ENCODE results near the gene LRMDA. TPM values are rescaled to one million over a fixed set of nuclear protein-coding genes. Genes with fewer than 3 reads are reported as not detected.

LRMDA gene
- total and polyA plus RNA-seq, 2 of the 8 experiments (the other 6 are each of a cell fraction or from before 2014, with no cell fraction given), result 0.86 to 2.8 TPM

GRCh38 chr10:76150876-76151288 lies 719.5 kb downstream of the LRMDA start:
- Histone ChIP-seq H3K79me1 (ENCODE audit: low read depth, low read length) (no peaks in the 10 kb centered on the region), H4K20me1 (replicated peaks in 1 of 2; ENCODE audit: control insufficient read depth in 1 of 2, insufficient read depth in 2 of 2, low read length in 2 of 2) (no peaks in the 10 kb centered on the region), H3K27me3 (replicated peaks in 1 of 4; ENCODE audit: control insufficient read depth in 3 of 4, extremely low read depth in 1 of 4, insufficient read depth in 3 of 4, low read length in 3 of 4) (no peaks in the 10 kb centered on the region), H3K27ac (ENCODE audit: low read depth, low read length) (peak overlapping the region; percentile 82; the same call in 1 of the 2 replicates), H2BK15ac (ENCODE audit: low read length) (no peak overlapping the region), H2AFZ (ENCODE audit: low read length) (peak overlapping the region; percentile 71), H3K23me2 (ENCODE audit: low read depth, low read length) (no peaks in the 10 kb centered on the region), H3K9ac (replicated peaks in 1 of 4; ENCODE audit: extremely low read depth in 1 of 4, low read depth in 3 of 4, low read length in 3 of 4) (no peak overlapping the region; a peak in 2 of 7 replicates), H3K4me1 (replicated peaks in 1 of 4; ENCODE audit: control insufficient read depth in 3 of 4, insufficient read depth in 4 of 4, low read length in 3 of 4) (peaks cover 11 to 14% (median 11%) of the 10 kb centered on the region in 4 experiments), H2BK12ac (ENCODE audit: low read depth, low read length) (peak overlapping the region; percentile 95; the same call in 1 of the 2 replicates), H3K18ac (ENCODE audit: extremely low read depth, low read length) (peak overlapping the region; percentile 82; the same call in 1 of the 2 replicates), H3K4me2 (ENCODE audit: insufficient read depth in 1 of 2, low read depth in 2 of 2, low read length in 2 of 2) (0 out of 4 replicates have a peak overlapping the region, but pooled peaks of 1 of the 2 experiments have one; percentile 54), H4K5ac (ENCODE audit: insufficient read length, low read depth, low read length) (peak overlapping the region; percentile 25), H4K8ac (ENCODE audit: extremely low read depth, insufficient read depth, low read length) (no peak overlapping the region), H3K23ac (ENCODE audit: insufficient read length) (no peak overlapping the region), H3K36me3 (ENCODE audit: control insufficient read depth in 2 of 4, insufficient read depth in 4 of 4, low read length in 3 of 4) (peaks cover 0 to 3% (median 0%) of the 10 kb centered on the region in 4 experiments; a peak in 1 of 8 replicates), H2BK5ac (ENCODE audit: low read depth, low read length) (peak overlapping the region; percentile 91; the same call in 1 of the 2 replicates), H2AK5ac (ENCODE audit: low read depth, low read length) (no peak overlapping the region), H2BK20ac (ENCODE audit: low read length) (no peak overlapping the region), H3K4ac (replicated peaks; ENCODE audit: insufficient read length, low read depth, low read length) (peak overlapping the region; percentile 35), H3K56ac (replicated peaks; ENCODE audit: insufficient read length, low read depth, low read length) (no peak overlapping the region), H4K91ac (replicated peaks; ENCODE audit: insufficient read length, low read length) (peak overlapping the region; percentile 15), H3K4me3 (ENCODE audit: extremely low read depth in 1 of 4, insufficient read depth in 2 of 4, low read depth in 3 of 4, low read length in 4 of 4) (no peak overlapping the region), H2BK120ac (replicated peaks; ENCODE audit: low read depth, low read length) (peak overlapping the region; percentile 51), H3K79me2 (ENCODE audit: control insufficient read depth in 1 of 2, insufficient read depth in 2 of 2, low read length in 2 of 2) (no peaks in the 10 kb centered on the region), H3K9me3 (ENCODE audit: insufficient read depth in 2 of 2, low read depth in 1 of 2, low read length in 1 of 2) (peaks cover 18 to 21% of the 10 kb centered on the region in 2 experiments), H3K14ac (ENCODE audit: insufficient read length) (no peak overlapping the region)
- DNase-seq (ENCODE audit: low read depth in 1 of 2, low spot score in 2 of 2) (no peak), FAIRE-seq (no peak)
- ChIA-PET POLR2A (ENCODE audit: partially characterized antibody) (interaction anchor here (0.8 kb wide), 1 partner anchor 12 kb away, joined by 4 read pairs; no protein-coding TSS in a partner anchor), CTCF (ENCODE audit: partially characterized antibody) (interaction anchor here (0.9 to 2.2 kb wide), 3 partner anchors 45 to 152 kb away, joined by 3 to 6 read pairs (median 3); no protein-coding TSS in a partner anchor)
- WGBS, 2 experiments (ENCODE audit: extremely low coverage in 1 of 2, insufficient coverage in 1 of 2, insufficient read length in 1 of 2, insufficient replicate concordance in 2 of 2, low coverage in 1 of 2, low lambda C conversion rate in 2 of 2, missing lambda C conversion rate in 1 of 2), result 87% methylated on average over 7 of the region's 7 CpGs; no CpG with 5 or more reads in 1 of the 2 experiments
- TF ChIP-seq HDAC6 (IDR thresholded peaks at IDR 0.05; ENCODE audit: low read depth, low read length) (no peak), TAF1 (IDR thresholded peaks at IDR 0.05; ENCODE audit: low read depth, low read length) (no peak), SP1 (IDR thresholded peaks at IDR 0.05; ENCODE audit: low read depth, low read length) (no peak), BCL11A (IDR thresholded peaks at IDR 0.05; ENCODE audit: low read depth in 2 of 2, low read length in 2 of 2) (no peak), TEAD4 (IDR thresholded peaks at IDR 0.05; ENCODE audit: low read depth, low read length) (no peak), RBBP5 (IDR thresholded peaks at IDR 0.05; ENCODE audit: borderline replicate concordance, low read depth, low read length) (no peak), SIX5 (IDR thresholded peaks at IDR 0.05; ENCODE audit: low read depth, low read length) (no peak), ASH2L (IDR thresholded peaks at IDR 0.05; ENCODE audit: low read length) (no peak), ZNF274 (IDR thresholded peaks at IDR 0.05; ENCODE audit: borderline replicate concordance, extremely low read depth, low read length) (no peak), GABPA (IDR thresholded peaks at IDR 0.05; ENCODE audit: borderline replicate concordance, insufficient read depth, low read length) (no peak), YY1 (IDR thresholded peaks at IDR 0.05; ENCODE audit: low read depth, low read length) (no peak), KDM4A (IDR thresholded peaks at IDR 0.05; ENCODE audit: low read depth, low read length, severe bottlenecking) (no peak), MAX (IDR thresholded peaks at IDR 0.05) (no peak), EZH2 (IDR thresholded peaks at IDR 0.05; ENCODE audit: low read depth, low read length, severe bottlenecking) (no peak)
